Smooth muscle cell (in vitro differentiated cells): ENCODE results near the gene HEG1. TPM values are rescaled to one million over a fixed set of nuclear protein-coding genes. Genes with fewer than 3 reads are reported as not detected.

Source experiments
- DNase-seq: peaks from one replicate; lab custom pipeline; 2025; ENCODE audit not compliant: unreplicated experiment; lab: John Stamatoyannopoulos, UW
- H2AFZ ChIP-seq: fragments of 200-600 bp; sonication (generic); 2 replicates; pipeline ENCODE4 v1.6.0; 2016; ENCODE audit warnings: antibody characterized with exemption, low read depth, mild to moderate bottlenecking
- H3F3A ChIP-seq: fragments of 200-600 bp; sonication (generic); 2 replicates; pipeline ENCODE4 v1.6.0; 2017; ENCODE audit warnings: antibody characterized with exemption, low read depth
- H3K27ac ChIP-seq: fragments of 200-600 bp; sonication (generic); 2 replicates; pipeline ENCODE4 v1.5.1; 2016; ENCODE audit warnings: low read depth, mild to moderate bottlenecking
- H3K27me3 ChIP-seq: fragments of 200-600 bp; sonication (generic); 2 replicates; pipeline ENCODE4 v1.6.1; 2016; ENCODE audit warnings: low read depth, mild to moderate bottlenecking
- H3K36me3 ChIP-seq: fragments of 200-600 bp; sonication (generic); 2 replicates; pipeline ENCODE4 v1.5.1; 2016; ENCODE audit warnings: low read depth
- H3K4me1 ChIP-seq: fragments of 200-600 bp; sonication (generic); 2 replicates; pipeline ENCODE4 v1.5.1; 2016; ENCODE audit warnings: low read depth
- H3K4me2 ChIP-seq: fragments of 200-600 bp; sonication (generic); 2 replicates; pipeline ENCODE4 v1.6.0; 2016; ENCODE audit warnings: mild to moderate bottlenecking
- H3K4me3 ChIP-seq: fragments of 200-600 bp; sonication (generic); 2 replicates; pipeline ENCODE4 v1.5.1; 2016; ENCODE audit warnings: mild to moderate bottlenecking
- H3K79me2 ChIP-seq: fragments of 200-600 bp; sonication (generic); 2 replicates; pipeline ENCODE4 v1.6.0; 2016; ENCODE audit warnings: low read depth, mild to moderate bottlenecking
- H3K9ac ChIP-seq: fragments of 200-600 bp; sonication (generic); 2 replicates; pipeline ENCODE4 v1.6.0; 2016; ENCODE audit warnings: low read depth
- H3K9me3 ChIP-seq: fragments of 200-600 bp; sonication (generic); replicated peaks from 2 replicates; pipeline ENCODE4 v1.5.1; 2016; ENCODE audit warnings: low read depth
- H4K20me1 ChIP-seq: fragments of 200-600 bp; sonication (generic); 2 replicates; pipeline ENCODE4 v1.6.0; 2016; ENCODE audit warnings: low read depth
- WGBS: methylation state at CpG from one replicate; pipeline ENCODE4 v1.1.7; 2016; ENCODE audit warnings: low lambda C conversion rate; 5-methylcytosine and 5-hydroxymethylcytosine counted together
- polyA plus RNA-seq: library from polyadenylated mRNA; unstranded; fragments of >200 nt; fragmentation: Nextera tagmentation; extraction: Ambion mirVana; gene quantifications from 2 replicates; pipeline ENCODE4 v1.2.1, GENCODE V29; 2016
- total RNA-seq: library from RNA; depleted of rRNA; stranded (reverse); fragments of >200 nt; gene quantifications from 2 replicates; pipeline ENCODE4 v1.2.3, GENCODE V29; 2014
- TF ChIP-seq, protein P1 (sequence below): fragments of 200-600 bp; sonication (generic); IDR thresholded peaks from 2 replicates; pipeline ENCODE4 v1.5.1; 2017; ENCODE audit warnings: borderline replicate concordance, mild to moderate bottlenecking, antibody characterized with exemption; ENCODE audit not compliant: insufficient read depth, poor library complexity, severe bottlenecking

Gene HEG1
- total and polyA plus RNA-seq, 2 experiments from 2014 or later, result 28.0 to 50.3 TPM

DNA sequence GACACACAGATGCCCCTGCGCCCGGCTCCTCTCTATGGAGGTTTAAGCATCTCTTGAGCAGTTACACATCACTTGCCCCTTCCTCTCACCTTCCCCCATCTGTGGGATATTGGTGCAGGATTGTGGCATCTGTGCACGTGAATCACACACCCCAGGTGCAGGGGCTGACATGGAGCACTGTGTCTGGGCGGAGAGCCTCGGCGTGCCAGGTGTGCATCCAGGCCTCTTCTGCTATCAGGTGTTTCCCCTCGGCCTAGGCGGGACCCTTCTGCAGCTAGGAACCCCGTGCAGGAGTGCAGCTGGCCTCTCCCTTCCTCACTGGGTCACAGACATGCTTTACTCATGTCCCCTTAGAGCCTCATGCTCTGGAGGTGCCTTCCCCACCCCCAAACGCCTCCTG, 87.8 kb downstream of the HEG1 start:
- 97% methylated on average over 10 of the region's 10 CpGs for WGBS
- TF ChIP-seq, protein P1, sequence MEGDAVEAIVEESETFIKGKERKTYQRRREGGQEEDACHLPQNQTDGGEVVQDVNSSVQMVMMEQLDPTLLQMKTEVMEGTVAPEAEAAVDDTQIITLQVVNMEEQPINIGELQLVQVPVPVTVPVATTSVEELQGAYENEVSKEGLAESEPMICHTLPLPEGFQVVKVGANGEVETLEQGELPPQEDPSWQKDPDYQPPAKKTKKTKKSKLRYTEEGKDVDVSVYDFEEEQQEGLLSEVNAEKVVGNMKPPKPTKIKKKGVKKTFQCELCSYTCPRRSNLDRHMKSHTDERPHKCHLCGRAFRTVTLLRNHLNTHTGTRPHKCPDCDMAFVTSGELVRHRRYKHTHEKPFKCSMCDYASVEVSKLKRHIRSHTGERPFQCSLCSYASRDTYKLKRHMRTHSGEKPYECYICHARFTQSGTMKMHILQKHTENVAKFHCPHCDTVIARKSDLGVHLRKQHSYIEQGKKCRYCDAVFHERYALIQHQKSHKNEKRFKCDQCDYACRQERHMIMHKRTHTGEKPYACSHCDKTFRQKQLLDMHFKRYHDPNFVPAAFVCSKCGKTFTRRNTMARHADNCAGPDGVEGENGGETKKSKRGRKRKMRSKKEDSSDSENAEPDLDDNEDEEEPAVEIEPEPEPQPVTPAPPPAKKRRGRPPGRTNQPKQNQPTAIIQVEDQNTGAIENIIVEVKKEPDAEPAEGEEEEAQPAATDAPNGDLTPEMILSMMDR, result no peak

DNA sequence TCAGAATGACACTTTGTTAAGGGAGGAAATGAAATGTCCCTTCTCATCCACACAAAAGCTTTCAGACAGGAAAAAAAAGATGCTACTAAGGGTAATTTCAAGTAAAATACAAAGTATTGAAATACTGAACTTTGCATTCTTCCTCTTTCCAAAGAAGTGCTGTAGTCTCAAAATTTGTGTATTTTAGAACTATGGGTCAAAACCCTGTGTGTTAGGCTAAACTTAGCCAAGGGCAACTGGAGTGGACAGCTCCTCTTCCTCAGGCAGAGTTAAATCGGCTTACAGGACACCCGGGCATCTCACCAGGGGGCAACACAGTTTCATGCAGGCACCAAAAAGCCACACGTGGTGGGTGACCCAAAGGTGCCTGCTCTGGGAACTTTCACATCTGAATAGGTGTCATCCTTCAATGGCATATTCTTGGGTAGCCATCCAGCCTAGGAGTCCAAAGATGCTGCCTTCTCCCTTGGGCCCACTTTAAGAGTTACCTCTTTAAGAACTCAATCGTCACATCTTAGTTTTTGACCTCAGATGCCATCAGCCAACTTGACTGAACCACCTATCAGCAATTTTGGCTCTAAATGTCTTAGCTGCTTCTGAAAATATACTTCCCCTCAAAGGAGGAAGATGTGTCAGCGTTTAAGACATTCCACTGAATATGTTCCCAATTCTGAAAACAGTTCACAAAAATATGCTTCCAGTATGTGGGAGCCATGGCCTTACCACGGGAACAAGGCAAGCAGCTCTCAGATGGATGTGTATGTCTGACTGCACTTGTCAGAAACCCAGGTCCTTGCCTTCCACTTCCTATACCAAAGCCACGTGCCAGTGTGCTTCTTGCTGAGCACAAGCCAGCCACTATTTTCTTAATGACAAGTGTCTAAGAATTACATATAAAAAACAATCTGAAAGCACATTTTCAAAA, 89.0 kb downstream of the HEG1 start:
- H3K36me3 ChIP-seq, result peaks cover 8% of the 10 kb centered on the region
- TF ChIP-seq, protein P1, result no peak
- no peak overlapping the region for H3K9ac ChIP-seq
- no peaks in the 10 kb centered on the region for H4K20me1 ChIP-seq
- H2AFZ ChIP-seq, result no peak overlapping the region
- DNase-seq, result no peak
- H3K4me3 ChIP-seq, result no peak overlapping the region
- 92% methylated on average over 7 of the region's 7 CpGs for WGBS
- no peak overlapping the region for H3K27ac ChIP-seq
- no peaks in the 10 kb centered on the region for H3K4me1 ChIP-seq
- no peak overlapping the region for H3K4me2 ChIP-seq
- H3K9me3 ChIP-seq, result no peaks in the 10 kb centered on the region
- H3K79me2 ChIP-seq, result no peaks in the 10 kb centered on the region
- peaks cover 3% of the 10 kb centered on the region for H3F3A ChIP-seq
- H3K27me3 ChIP-seq, result no peaks in the 10 kb centered on the region

More for the DNA sequence above, 87.8 kb downstream of the HEG1 start:
- Histone ChIP-seq H3K4me1 (no peaks in the 10 kb centered on the region), H3K4me2 (no peak overlapping the region), H3K9me3 (no peaks in the 10 kb centered on the region), H3K9ac (no peak overlapping the region), H4K20me1 (no peaks in the 10 kb centered on the region), H2AFZ (no peak overlapping the region), H3K79me2 (no peaks in the 10 kb centered on the region), H3K36me3 (peaks cover 12% of the 10 kb centered on the region), H3K27ac (no peak overlapping the region), H3K27me3 (no peaks in the 10 kb centered on the region), H3K4me3 (no peak overlapping the region), H3F3A (peaks cover 3% of the 10 kb centered on the region)
- DNase-seq, result no peak

DNA sequence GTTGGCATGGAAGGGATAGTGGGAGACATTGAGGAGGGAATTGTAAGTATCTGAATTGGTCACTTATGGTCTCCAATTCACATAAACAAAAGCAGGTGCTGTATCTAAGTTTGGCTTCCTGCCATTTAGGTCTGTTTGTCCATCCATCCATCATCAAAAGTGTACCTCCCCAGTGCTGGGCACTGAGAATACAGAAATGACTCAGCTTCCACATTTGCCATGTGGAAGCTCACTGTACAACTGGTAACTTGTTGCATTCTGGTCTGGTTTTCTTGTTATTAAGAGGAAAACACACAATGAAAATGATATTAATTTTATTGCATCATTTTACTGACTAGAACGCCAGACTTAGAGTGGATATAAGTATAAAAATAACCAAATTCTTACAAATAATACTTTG, 90.4 kb downstream of the HEG1 start:
- no peaks in the 10 kb centered on the region for H3K27me3 ChIP-seq
- TF ChIP-seq, protein P1, result no peak
- WGBS, result 97% methylated on average over 1 of the region's 1 CpG
- no peak overlapping the region for H3K27ac ChIP-seq
- H3K79me2 ChIP-seq, result no peaks in the 10 kb centered on the region
- H3K9me3 ChIP-seq, result no peaks in the 10 kb centered on the region
- no peak overlapping the region for H3K4me2 ChIP-seq
- no peak overlapping the region for H3K4me3 ChIP-seq
- H2AFZ ChIP-seq, result no peak overlapping the region
- H3K36me3 ChIP-seq, result peaks cover 2% of the 10 kb centered on the region
- no peaks in the 10 kb centered on the region for H3K4me1 ChIP-seq
- no peak for DNase-seq
- H3F3A ChIP-seq, result peaks cover 3% of the 10 kb centered on the region
- H3K9ac ChIP-seq, result no peak overlapping the region
- no peaks in the 10 kb centered on the region for H4K20me1 ChIP-seq
